Natural killer cell (primary cell): ENCODE results near the gene CPSF4L. TPM values are rescaled to one million over a fixed set of nuclear protein-coding genes. Genes with fewer than 3 reads are reported as not detected.

Experiments used
- ATAC-seq, 3 donors: fragments of 150-1000 bp in 2 of 3; fragments of 200-7000 bp in 1 of 3; cut with Tn5 transposase; 1 replicate in 1 of 3; 2 replicates in 2 of 3; pipeline ENCODE4 v1.10.0; 2021; ENCODE audit warnings: mild to moderate bottlenecking in 2 of 3, moderate library complexity in 2 of 3
- DNase-seq, 2 donors: peaks; one replicate each; pipeline versions ENCODE4 v3.0.0 to v3.0.0-alpha.2; 2013 to 2021; ENCODE audit warnings: mixed read lengths in 1 of 2
- H3K27ac ChIP-seq: one replicate; pipeline ENCODE4 v1.5.1; 2013; ENCODE audit warnings: mild to moderate bottlenecking, low read length
- H3K27me3 ChIP-seq: one replicate; pipeline ENCODE4 v1.6.1; 2013; ENCODE audit warnings: low read length; ENCODE audit not compliant: control insufficient read depth, insufficient read depth
- H3K36me3 ChIP-seq: one replicate; pipeline ENCODE4 v1.6.1; 2013; ENCODE audit warnings: low read length; ENCODE audit not compliant: control insufficient read depth, insufficient read depth
- H3K4me1 ChIP-seq: one replicate; pipeline ENCODE4 v1.6.1; 2013; ENCODE audit warnings: low read length; ENCODE audit not compliant: control insufficient read depth, insufficient read depth
- H3K4me3 ChIP-seq: one replicate; pipeline ENCODE4 v1.5.1; 2013; ENCODE audit warnings: low read length
- H3K9me3 ChIP-seq: one replicate; pipeline ENCODE4 v1.6.1; 2013; ENCODE audit warnings: low read length; ENCODE audit not compliant: control insufficient read depth, insufficient read depth
- H3K27ac Mint-ChIP-seq, 2 donors: one replicate each; pipeline ENCODE4 v1.8.0; 2022; ENCODE audit warnings: mild to moderate bottlenecking in 2 of 2, mixed read lengths in 2 of 2, moderate library complexity in 1 of 2
- H3K27me3 Mint-ChIP-seq, 2 donors: one replicate each; pipeline ENCODE4 v1.8.0; 2022; ENCODE audit warnings: low read depth in 2 of 2, mixed read lengths in 2 of 2
- H3K36me3 Mint-ChIP-seq: one replicate; pipeline ENCODE4 v1.8.0; 2022; ENCODE audit warnings: mixed read lengths
- H3K4me1 Mint-ChIP-seq, 2 donors: one replicate each; pipeline ENCODE4 v1.8.0; 2022; ENCODE audit warnings: mixed read lengths in 2 of 2
- H3K4me3 Mint-ChIP-seq: one replicate; pipeline ENCODE4 v1.8.0; 2022; ENCODE audit warnings: mild to moderate bottlenecking, moderate library complexity, mixed read lengths
- H3K9me3 Mint-ChIP-seq, 2 donors: one replicate each; pipeline ENCODE4 v1.8.0; 2022; ENCODE audit warnings: mixed read lengths in 2 of 2
- CTCF ChIP-seq: fragments of 200-600 bp; IDR thresholded peaks from one replicate; pipeline ENCODE4 v1.8.0; 2022; ENCODE audit warnings: antibody characterized with exemption
- WGBS: methylation state at CpG from one replicate; pipeline ENCODE4 v1.1.7; 2013; ENCODE audit warnings: missing lambda C conversion rate; ENCODE audit not compliant: insufficient coverage; 5-methylcytosine and 5-hydroxymethylcytosine counted together
- intact Hi-C: fragments of 100-400 bp; cut with micrococcal nuclease; formaldehyde crosslinking; loops from one replicate; pipeline ENCODE4 v1.14.2; 2022
- total RNA-seq, 4 donors: library from RNA; stranded (reverse); fragments of 120-200 nt in 1 of 4; gene quantifications; one replicate each; pipeline versions ENCODE4 v1.2.3 to v1.2.4, GENCODE V29; 2013 to 2022

Gene CPSF4L
- total RNA-seq, 3 donors from 2014 or later (not counting 1 experiment from before 2014, with no cell fraction given): not detected

- Mint-ChIP-seq H3K36me3 (no peaks in the 10 kb centered on the region), H3K4me3 (no peak overlapping the region), H3K27ac (peak overlapping the region in 1 of 2 donors; percentile 54), H3K9me3 (no peaks in the 10 kb centered on the region), H3K4me1 (peaks cover 41 to 44% of the 10 kb centered on the region in 2 donors), H3K27me3 (no peaks in the 10 kb centered on the region)
- Histone ChIP-seq H3K4me3 (no peak overlapping the region), H3K36me3 (peaks cover 3% of the 10 kb centered on the region), H3K9me3 (no peaks in the 10 kb centered on the region), H3K4me1 (no peaks in the 10 kb centered on the region), H3K27ac (no peak overlapping the region), H3K27me3 (no peaks in the 10 kb centered on the region)
- WGBS: 93% methylated on average over 4 of the region's 5 CpGs
- DNase-seq (no peak), ATAC-seq (no peak)
- intact Hi-C loops: no loop called here
- TF ChIP-seq CTCF: no peak
Measured at GRCh38 chr17:73224663-73225305, 36.9 kb downstream of the CPSF4L start.

- no peaks in the 10 kb centered on the region for H3K27me3 ChIP-seq
- no peak for TF ChIP-seq CTCF
- no peaks in the 10 kb centered on the region for H3K9me3 Mint-ChIP-seq
- H3K9me3 ChIP-seq: no peaks in the 10 kb centered on the region
- peaks cover 3% of the 10 kb centered on the region for H3K36me3 ChIP-seq
- no peaks in the 10 kb centered on the region for H3K27me3 Mint-ChIP-seq
- H3K27ac ChIP-seq: no peak overlapping the region
- H3K27ac Mint-ChIP-seq: peak overlapping the region in 1 of 2 donors; percentile 54
- intact Hi-C loops: no loop called here
- WGBS: no CpG with 5 or more reads among the region's 2 CpGs
- ATAC-seq (no peak), DNase-seq (no peak)
- H3K4me1 Mint-ChIP-seq: peaks cover 38 to 40% of the 10 kb centered on the region in 2 donors
- no peak overlapping the region for H3K4me3 ChIP-seq
- no peaks in the 10 kb centered on the region for H3K4me1 ChIP-seq
- no peaks in the 10 kb centered on the region for H3K36me3 Mint-ChIP-seq
- H3K4me3 Mint-ChIP-seq: no peak overlapping the region
Measured at GRCh38 chr17:73224237-73224636, 37.4 kb downstream of the CPSF4L start.

- no peak overlapping the region for H3K27ac ChIP-seq
- no CpG with 5 or more reads among the region's 2 CpGs for WGBS
- H3K27ac Mint-ChIP-seq: no peak overlapping the region
- DNase-seq (no peak), ATAC-seq (no peak)
- H3K36me3 Mint-ChIP-seq: no peaks in the 10 kb centered on the region
- no peak overlapping the region for H3K4me3 Mint-ChIP-seq
- no peaks in the 10 kb centered on the region for H3K9me3 Mint-ChIP-seq
- H3K4me1 ChIP-seq: no peaks in the 10 kb centered on the region
- TF ChIP-seq CTCF: no peak
- H3K4me3 ChIP-seq: no peak overlapping the region
- H3K27me3 Mint-ChIP-seq: no peaks in the 10 kb centered on the region
- H3K27me3 ChIP-seq: no peaks in the 10 kb centered on the region
- H3K4me1 Mint-ChIP-seq: peaks cover 33 to 35% of the 10 kb centered on the region in 2 donors
- H3K9me3 ChIP-seq: no peaks in the 10 kb centered on the region
- H3K36me3 ChIP-seq: peaks cover 3% of the 10 kb centered on the region
- intact Hi-C loops: no loop called here
Measured at GRCh38 chr17:73223626-73224230, 38.0 kb downstream of the CPSF4L start.
